ENCODE results near the gene ITGB3. TPM values are rescaled to one million over a fixed set of nuclear protein-coding genes. Genes with fewer than 3 reads are reported as not detected.

The ITGB3 gene
- total RNA-seq, 2 donors from 2014 or later, result 68.1 to 197 TPM

DNA sequence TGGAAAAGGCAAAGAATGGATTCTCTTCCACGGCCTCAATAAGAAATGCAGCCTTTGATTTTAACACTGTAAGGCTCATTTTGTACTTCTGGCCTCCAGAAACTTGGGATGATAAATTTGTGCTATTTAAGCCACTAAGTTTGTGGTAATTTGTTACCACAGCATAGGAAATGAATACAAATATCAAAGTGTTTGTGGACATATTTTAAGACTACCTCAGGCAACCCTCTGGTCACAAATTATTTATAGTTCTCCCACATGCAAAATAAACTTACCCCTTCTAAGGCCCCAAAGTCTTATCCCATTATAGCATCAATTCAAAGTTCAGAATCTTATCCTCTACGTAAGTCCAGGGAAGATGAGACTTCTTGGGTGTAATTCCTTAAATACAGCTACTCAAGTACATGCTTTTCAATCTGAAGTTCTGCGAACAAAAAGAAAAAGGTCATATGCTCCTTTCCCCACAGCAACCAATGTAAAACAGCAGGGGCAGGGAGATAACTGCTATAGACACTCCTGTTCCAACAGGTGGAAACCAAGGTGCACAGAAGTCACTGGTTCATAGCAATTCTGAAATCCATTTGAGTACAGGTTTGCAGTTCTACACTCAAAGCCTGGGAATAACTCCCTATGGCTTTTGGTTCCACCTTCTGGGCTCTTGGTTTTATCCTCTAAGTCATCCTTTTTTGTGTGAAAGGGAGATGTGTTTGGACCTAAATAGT, 64.7 kb downstream of the ITGB3 start:
- TF ChIP-seq CTCF (IDR thresholded peaks at IDR 0.05), result no peak
- no peak for DNase-seq (ENCODE audit: low spot score)

GRCh38 chr17:47320879-47321502, 67.4 kb downstream of the ITGB3 start:
- no peak for DNase-seq (ENCODE audit: low spot score)
- Histone ChIP-seq H3K9me3 (no peaks in the 10 kb centered on the region), H3K27me3 (replicated peaks; ENCODE audit: insufficient read depth) (no peaks in the 10 kb centered on the region), H3K4me3 (no peak overlapping the region), H3K4me1 (ENCODE audit: control insufficient read depth in 1 of 2, low read depth in 2 of 2) (peaks cover 10 to 28% of the 10 kb centered on the region in 2 donors), H3K36me3 (no peaks in the 10 kb centered on the region), H3K27ac (no peak overlapping the region)
- ATAC-seq (ENCODE audit: insufficient number of reproducible peaks, low FRiP score, low read depth), result no peak
- no peak for TF ChIP-seq CTCF (IDR thresholded peaks at IDR 0.05)

More for the DNA sequence above, 64.7 kb downstream of the ITGB3 start:
- Histone ChIP-seq H3K27me3 (replicated peaks; ENCODE audit: insufficient read depth) (no peaks in the 10 kb centered on the region), H3K9me3 (no peaks in the 10 kb centered on the region), H3K4me3 (no peak overlapping the region), H3K27ac (no peak overlapping the region), H3K36me3 (no peaks in the 10 kb centered on the region), H3K4me1 (ENCODE audit: control insufficient read depth in 1 of 2, low read depth in 2 of 2) (peaks cover 24 to 55% of the 10 kb centered on the region in 2 donors)
- ATAC-seq (ENCODE audit: insufficient number of reproducible peaks, low FRiP score, low read depth), result no peak

DNA sequence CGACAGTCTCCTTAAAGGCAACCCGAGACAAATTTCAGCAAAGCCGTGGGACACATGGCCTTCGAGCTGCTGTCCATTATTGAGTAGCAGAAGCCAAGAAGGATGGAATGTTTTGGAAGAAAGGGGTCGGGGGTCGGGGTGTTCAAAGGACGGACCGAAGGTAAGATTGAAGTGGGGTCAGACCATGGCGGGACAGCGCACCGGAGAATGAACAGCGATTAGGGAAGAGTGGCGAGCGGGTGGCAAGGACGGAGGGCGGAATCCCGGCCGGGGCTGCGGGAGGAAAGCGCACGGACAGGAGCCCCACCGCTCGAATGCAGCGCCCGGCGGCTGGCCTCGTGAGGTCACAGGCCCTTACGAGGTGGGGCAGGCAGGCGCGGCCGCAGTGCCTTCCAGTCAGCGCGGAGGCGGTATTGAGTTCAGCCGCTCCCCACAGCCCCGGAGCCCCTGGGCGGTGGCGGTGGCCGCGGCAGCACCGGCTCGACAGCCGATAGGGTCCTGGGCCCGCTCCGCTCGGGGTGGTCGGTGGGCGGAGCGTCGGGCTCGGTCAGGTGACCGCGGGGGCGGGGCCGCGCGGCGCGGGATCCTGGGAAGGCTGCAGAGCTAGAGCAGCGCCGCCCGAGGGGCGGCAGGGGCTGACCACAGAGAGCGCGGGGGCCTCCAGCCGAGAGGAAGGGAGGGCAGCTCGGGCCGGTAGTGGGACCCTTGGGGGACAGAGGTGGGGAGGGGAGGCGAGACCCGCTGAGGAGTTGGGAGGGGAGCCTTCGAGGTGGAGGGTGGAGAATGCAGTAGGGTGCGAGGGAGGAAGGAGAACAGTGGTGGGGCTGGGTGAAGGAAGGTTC, 70.0 kb downstream of the ITGB3 start, which contains the start of gene EFCAB13:
EFCAB13 (plus strand) TSS at position 574 of the 842 bp plus-strand sequence. CDS start 4,399 bp downstream, outside the sequence.
- peak; percentile 97 for ATAC-seq (ENCODE audit: insufficient number of reproducible peaks, low FRiP score, low read depth)
- Histone ChIP-seq H3K4me3 (peak within 1 kb of the TSS; percentile 91), H3K27me3 (replicated peaks; ENCODE audit: insufficient read depth) (no peaks in the 10 kb centered on the region), H3K4me1 (ENCODE audit: control insufficient read depth in 1 of 2, low read depth in 2 of 2) (peaks cover 3 to 7% of the 10 kb centered on the region in 2 donors), H3K36me3 (no peaks in the 10 kb centered on the region), H3K9me3 (no peaks in the 10 kb centered on the region), H3K27ac (peak within 1 kb of the TSS; percentile 96 to 97)
- peak; percentile 34 for TF ChIP-seq CTCF (IDR thresholded peaks at IDR 0.05)
- DNase-seq (ENCODE audit: low spot score), result peak; percentile 83

DNA sequence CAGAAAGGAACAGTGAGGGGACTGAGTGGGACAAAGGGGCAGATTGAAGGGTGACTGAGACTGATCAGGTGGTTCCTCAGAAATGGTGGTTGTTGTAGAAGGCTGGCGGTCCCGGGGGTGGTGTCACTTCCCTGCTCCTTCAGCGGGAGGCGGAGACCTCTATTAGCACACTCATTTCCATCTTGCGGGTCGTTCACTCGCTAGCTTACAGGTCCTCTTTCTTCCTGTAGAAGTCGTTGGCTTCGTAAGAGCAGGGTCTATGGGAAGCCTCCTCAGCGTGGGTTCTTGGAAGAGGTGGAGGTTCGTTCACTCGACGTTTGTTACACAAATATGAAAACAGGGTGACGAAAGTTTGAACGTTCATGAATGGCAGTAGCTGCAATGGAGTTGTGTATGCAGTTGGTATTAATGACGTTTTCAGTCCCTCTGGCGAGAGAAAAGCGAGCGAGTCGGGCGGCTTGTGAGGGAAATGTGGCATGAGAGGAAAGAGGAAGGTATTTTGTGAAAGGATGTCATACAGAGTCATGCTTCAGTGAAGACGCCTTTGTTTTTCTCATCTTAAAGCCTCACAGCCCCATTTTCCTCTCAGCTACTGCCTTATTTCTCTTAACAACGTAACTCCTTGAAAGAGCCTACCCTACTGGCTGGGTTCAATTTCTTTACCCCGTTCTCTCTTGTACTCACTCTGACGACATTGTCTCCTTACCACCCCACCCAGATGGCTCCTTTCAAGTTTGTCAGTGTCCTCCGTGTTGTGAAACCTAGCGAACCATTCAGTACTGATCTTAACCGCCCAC, 70.8 kb downstream of the ITGB3 start:
- no peak for DNase-seq (ENCODE audit: low spot score)
- Histone ChIP-seq H3K9me3 (no peaks in the 10 kb centered on the region), H3K27me3 (replicated peaks; ENCODE audit: insufficient read depth) (no peaks in the 10 kb centered on the region), H3K4me3 (peak overlapping the region; percentile 91), H3K4me1 (ENCODE audit: control insufficient read depth in 1 of 2, low read depth in 2 of 2) (peaks cover 3 to 7% of the 10 kb centered on the region in 2 donors), H3K27ac (peak overlapping the region; percentile 96 to 97), H3K36me3 (no peaks in the 10 kb centered on the region)
- ATAC-seq (ENCODE audit: insufficient number of reproducible peaks, low FRiP score, low read depth), result peak; percentile 44
- no peak for TF ChIP-seq CTCF (IDR thresholded peaks at IDR 0.05)

Data from thoracic aorta (tissue), 2 donors.